HG03565 (cell line): ENCODE results near the gene GNB5.
A peak's percentile ranks its signal among the peaks of the same experiment; 100 is the strongest.

Experiments used
- ATAC-seq: cut with Tn5 transposase; IDR thresholded peaks from one replicate; pipeline ENCODE4 v1.9.1; 2021; ENCODE audit warnings: mild to moderate bottlenecking, moderate library complexity; ENCODE audit not compliant: unreplicated experiment

Gene GNB5

GRCh38 chr15:52115598-52116427, 75.4 kb downstream of the GNB5 start:
- no peak for ATAC-seq

GRCh38 chr15:52114261-52115055, 76.7 kb downstream of the GNB5 start:
- ATAC-seq, result no peak

GRCh38 chr15:52113708-52114107, 77.5 kb downstream of the GNB5 start:
- no peak for ATAC-seq

DNA sequence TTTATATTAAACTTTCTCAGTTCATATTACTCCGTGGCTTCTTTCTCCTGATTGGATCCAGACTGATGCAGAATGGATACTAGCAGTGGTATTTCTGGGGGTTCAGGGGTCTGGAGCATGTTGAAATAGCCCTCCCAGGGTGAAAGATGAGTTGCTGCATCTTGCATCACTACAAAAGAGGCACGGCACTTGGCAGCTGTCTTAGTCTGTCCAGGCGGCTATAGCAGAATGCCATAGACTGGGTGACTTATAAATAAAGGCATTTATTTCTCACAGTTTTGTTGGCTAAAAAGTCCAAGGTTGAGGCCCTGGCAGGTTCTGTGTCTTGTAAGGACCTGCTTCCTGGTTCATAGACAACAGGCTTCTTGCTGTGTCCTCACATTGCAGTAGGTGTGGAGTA, 78.0 kb downstream of the GNB5 start:
- ATAC-seq, result no peak

DNA sequence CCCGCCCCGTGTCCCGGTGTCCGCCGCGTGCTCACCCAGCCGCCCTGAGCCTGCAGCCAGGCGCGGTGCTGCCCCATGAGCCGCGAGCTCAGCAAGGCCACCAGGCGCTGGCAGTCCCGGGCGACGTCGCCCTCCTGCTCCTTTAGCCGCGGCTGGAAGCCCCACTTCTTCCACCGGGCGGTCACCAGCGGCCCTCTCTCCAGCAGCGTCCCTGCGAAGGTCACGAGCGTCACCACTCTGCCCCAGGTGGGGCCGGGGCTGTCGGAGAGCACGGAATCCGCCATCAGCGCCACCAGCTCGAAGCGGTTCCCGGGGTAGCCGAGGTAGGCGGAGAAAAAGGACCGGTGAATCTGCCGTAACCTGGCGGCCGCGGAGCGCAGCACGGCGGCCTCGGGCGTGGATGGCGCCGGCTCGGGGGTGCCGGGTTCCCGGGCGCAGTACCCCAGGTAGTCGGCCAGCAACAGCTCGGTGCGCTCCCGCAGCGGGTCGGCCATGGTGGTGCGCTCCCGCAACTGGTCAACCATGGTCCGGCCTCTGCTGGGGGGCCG, 78.9 kb downstream of the GNB5 start:
- ATAC-seq, result no peak

- ATAC-seq, result no peak
These were observed 79.5 kb downstream of the GNB5 start for GRCh38 chr15:52111517-52112202.

GRCh38 chr15:52109559-52110451, 81.4 kb downstream of the GNB5 start:
- peak; percentile 46 for ATAC-seq

DNA sequence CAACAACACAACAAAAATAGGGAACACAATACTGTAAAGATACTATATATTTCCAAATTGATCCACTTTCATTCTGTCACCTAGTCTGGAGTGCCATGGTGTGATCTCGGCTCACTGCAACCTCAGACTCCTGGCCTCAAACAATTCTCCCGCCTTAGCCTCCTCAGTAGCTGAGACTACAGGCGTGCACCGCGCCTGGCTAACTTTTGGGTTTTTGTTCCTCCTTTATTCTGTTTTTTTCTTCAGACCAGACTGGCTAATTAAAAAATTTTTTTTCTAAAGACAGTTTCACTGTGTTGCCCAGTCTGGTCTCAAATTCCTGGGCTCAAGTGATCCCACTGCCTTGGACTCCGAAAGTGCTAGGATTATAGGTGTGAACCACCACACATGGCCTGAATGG, 84.0 kb downstream of the GNB5 start:
- no peak for ATAC-seq

DNA sequence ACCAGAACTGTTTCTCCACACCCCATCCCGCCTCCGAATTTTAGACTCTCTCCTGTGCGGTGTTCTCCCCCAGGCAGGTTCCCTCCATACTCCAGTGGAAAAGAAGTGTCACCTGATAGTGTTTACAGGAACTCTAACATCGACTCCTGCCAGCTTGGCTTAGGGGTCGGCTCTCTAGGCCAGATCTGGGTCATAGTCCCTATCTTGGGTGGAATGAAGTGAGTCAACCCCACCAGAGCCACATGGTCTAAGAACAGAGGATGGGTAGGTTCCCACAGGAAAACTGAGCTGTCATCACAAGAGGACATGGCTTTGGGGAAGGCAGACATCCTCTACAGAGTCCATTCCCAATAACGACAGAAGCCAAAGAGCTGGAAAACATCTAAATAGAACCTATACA, 84.6 kb downstream of the GNB5 start:
- no peak for ATAC-seq

- ATAC-seq, result no peak
These were observed 85.3 kb downstream of the GNB5 start for GRCh38 chr15:52105846-52106245.

- peak; percentile 29 for ATAC-seq
These were observed 86.6 kb downstream of the GNB5 start for GRCh38 chr15:52104532-52105004.

DNA sequence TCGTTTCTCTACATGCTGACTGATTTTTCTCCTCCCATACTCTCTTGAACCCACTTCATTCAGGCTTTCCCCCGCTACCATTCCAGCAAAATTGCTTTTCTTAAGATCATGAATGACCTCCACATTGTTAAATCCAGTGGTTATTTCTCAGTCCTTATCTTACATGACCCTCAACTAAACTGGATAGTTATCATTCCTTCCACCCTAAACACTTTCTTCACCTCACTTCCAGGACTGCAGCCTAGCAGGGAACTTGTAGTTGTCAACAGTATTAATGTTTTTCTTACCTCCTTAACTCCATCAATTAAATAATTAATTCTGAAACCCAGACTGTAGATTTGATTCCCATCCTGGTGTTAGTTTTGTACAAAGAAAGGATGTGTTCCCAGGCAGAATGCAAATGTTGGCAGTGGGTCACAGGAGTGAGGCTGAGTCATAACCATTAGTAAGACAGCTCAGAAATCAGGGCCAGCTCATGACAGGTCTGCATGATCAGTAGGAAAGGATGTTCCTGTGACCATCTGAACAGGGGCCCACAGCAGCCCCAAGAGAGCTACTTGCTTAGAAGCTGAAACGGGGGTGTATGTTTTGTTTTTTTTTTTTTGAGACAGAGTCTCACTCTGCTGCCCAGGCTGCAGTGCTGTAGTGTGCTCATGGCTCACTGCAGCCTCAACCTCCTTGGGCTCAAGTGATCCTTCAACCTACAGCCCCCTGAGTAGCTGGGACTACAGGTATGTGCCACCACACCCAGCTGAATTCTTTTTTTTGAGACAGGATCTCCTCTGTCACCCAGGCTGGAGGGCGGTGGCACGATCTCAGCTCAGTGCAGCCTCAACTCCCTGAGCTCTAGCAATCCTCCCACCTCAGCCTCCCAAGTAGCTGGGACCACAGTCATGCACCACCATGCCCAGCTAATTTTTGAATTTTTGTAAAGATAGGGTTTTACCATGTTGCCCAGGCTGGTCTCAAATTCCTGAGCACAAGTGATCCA, 87.7 kb downstream of the GNB5 start:
- ATAC-seq, result peak; percentile 70

- ATAC-seq, result peak; percentile 3
These were observed 88.7 kb downstream of the GNB5 start for GRCh38 chr15:52102463-52102862.

- peak; percentile 26 for ATAC-seq
These were observed 89.5 kb downstream of the GNB5 start for GRCh38 chr15:52101542-52102323.

- no peak for ATAC-seq
These were observed 90.3 kb downstream of the GNB5 start for GRCh38 chr15:52100807-52101442.

GRCh38 chr15:52099651-52100272, 91.4 kb downstream of the GNB5 start:
- ATAC-seq, result no peak

DNA sequence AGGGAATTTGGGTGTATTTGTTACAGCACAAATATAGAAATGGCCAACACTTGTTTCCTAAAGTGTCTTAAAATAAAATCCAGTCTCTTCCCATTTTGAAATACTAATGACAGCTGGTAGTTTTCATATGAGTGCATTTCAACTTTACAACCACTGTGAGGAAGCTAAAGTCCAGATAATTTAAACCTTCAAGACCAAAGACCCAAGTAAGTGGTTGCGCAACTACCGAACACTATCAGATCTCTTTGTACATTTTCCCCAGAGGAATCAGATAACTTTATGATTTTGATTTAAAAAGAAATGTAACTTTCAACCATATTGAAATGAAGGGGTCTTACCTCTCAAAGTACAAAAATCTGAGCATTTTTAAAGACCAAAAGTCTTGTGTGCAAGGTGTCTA, 92.9 kb downstream of the GNB5 start:
- no peak for ATAC-seq
